ENCODE data around the gene TPX2. TPM values are rescaled to one million over a fixed set of nuclear protein-coding genes. Genes with fewer than 3 reads are reported as not detected.

Gene TPX2
- total and polyA plus RNA-seq, 2 of the 8 experiments (the other 6 are each of a cell fraction or from before 2014, with no cell fraction given) = 43.6 to 125 TPM

GRCh38 chr20:31833130-31833930 is 94.2 kb downstream of the TPX2 start:
- 60% methylated on average over 14 of the region's 14 CpGs; no CpG with 5 or more reads in 1 of the 2 experiments for WGBS, 2 experiments (ENCODE audit: extremely low coverage in 1 of 2, insufficient coverage in 1 of 2, insufficient read length in 1 of 2, insufficient replicate concordance in 2 of 2, low coverage in 1 of 2, low lambda C conversion rate in 2 of 2, missing lambda C conversion rate in 1 of 2)
- Histone ChIP-seq H3K56ac (replicated peaks; ENCODE audit: insufficient read length, low read depth, low read length) (no peak overlapping the region), H4K8ac (ENCODE audit: extremely low read depth, insufficient read depth, low read length) (peak overlapping the region; percentile 66; the same call in 1 of the 2 replicates), H4K20me1 (replicated peaks in 1 of 2; ENCODE audit: control insufficient read depth in 1 of 2, insufficient read depth in 2 of 2, low read length in 2 of 2) (no peaks in the 10 kb centered on the region), H3K9me3 (ENCODE audit: insufficient read depth in 2 of 2, low read depth in 1 of 2, low read length in 1 of 2) (no peaks in the 10 kb centered on the region), H3K14ac (ENCODE audit: insufficient read length) (no peak overlapping the region), H3K27ac (ENCODE audit: low read depth, low read length) (no peak overlapping the region), H2BK20ac (ENCODE audit: low read length) (no peak overlapping the region), H4K91ac (replicated peaks; ENCODE audit: insufficient read length, low read length) (no peak overlapping the region), H2BK120ac (replicated peaks; ENCODE audit: low read depth, low read length) (no peak overlapping the region), H2BK5ac (ENCODE audit: low read depth, low read length) (0 out of 2 replicates have a peak overlapping the region, but pooled peaks have one; percentile 5), H2AFZ (ENCODE audit: low read length) (no peak overlapping the region), H2AK5ac (ENCODE audit: low read depth, low read length) (no peak overlapping the region), H4K5ac (ENCODE audit: insufficient read length, low read depth, low read length) (no peak overlapping the region), H3K4me2 (ENCODE audit: insufficient read depth in 1 of 2, low read depth in 2 of 2, low read length in 2 of 2) (no peak overlapping the region), H3K4ac (replicated peaks; ENCODE audit: insufficient read length, low read depth, low read length) (no peak overlapping the region), H3K18ac (ENCODE audit: extremely low read depth, low read length) (peak overlapping the region; percentile 60), H3K23ac (ENCODE audit: insufficient read length) (no peak overlapping the region), H2BK12ac (ENCODE audit: low read depth, low read length) (no peak overlapping the region), H3K79me2 (ENCODE audit: control insufficient read depth in 1 of 2, insufficient read depth in 2 of 2, low read length in 2 of 2) (no peaks in the 10 kb centered on the region), H3K4me1 (replicated peaks in 1 of 4; ENCODE audit: control insufficient read depth in 3 of 4, insufficient read depth in 4 of 4, low read length in 3 of 4) (peaks cover 0 to 12% (median 10%) of the 10 kb centered on the region in 4 experiments; a peak in 5 of 7 replicates), H3K9ac (replicated peaks in 1 of 4; ENCODE audit: extremely low read depth in 1 of 4, low read depth in 3 of 4, low read length in 3 of 4) (no peak overlapping the region; a peak in 1 of 7 replicates), H3K27me3 (replicated peaks in 1 of 4; ENCODE audit: control insufficient read depth in 3 of 4, extremely low read depth in 1 of 4, insufficient read depth in 3 of 4, low read length in 3 of 4) (no peaks in the 10 kb centered on the region), H3K36me3 (ENCODE audit: control insufficient read depth in 2 of 4, insufficient read depth in 4 of 4, low read length in 3 of 4) (no peaks in the 10 kb centered on the region; a peak in 1 of 8 replicates), H3K23me2 (ENCODE audit: low read depth, low read length) (no peaks in the 10 kb centered on the region), H3K79me1 (ENCODE audit: low read depth, low read length) (no peaks in the 10 kb centered on the region), H2BK15ac (ENCODE audit: low read length) (0 out of 2 replicates have a peak overlapping the region, but pooled peaks have one; percentile 92), H3K4me3 (ENCODE audit: extremely low read depth in 1 of 4, insufficient read depth in 2 of 4, low read depth in 3 of 4, low read length in 4 of 4) (no peak overlapping the region)
- peak; percentile 94 for FAIRE-seq
- ChIA-PET CTCF (ENCODE audit: partially characterized antibody) (interaction anchor here (0.7 to 7.3 kb wide), 20 partner anchors 9 to 258 kb away, joined by 3 to 111 read pairs (median 4); partner anchors contain the start of genes FOXS1, MYLK2 and PDRG1), POLR2A (ENCODE audit: partially characterized antibody) (interaction anchor here (0.5 to 0.7 kb wide), 2 partner anchors 18 to 246 kb away, joined by 3 read pairs; no protein-coding TSS in a partner anchor)
- peak; percentile 83 to 99 for DNase-seq (ENCODE audit: low read depth in 1 of 2, low spot score in 2 of 2)
- TF ChIP-seq CTCF (IDR thresholded peaks at IDR 0.05; ENCODE audit: control extremely low read depth in 1 of 3, insufficient read depth in 1 of 3, low read depth in 1 of 3, low read length in 3 of 3) (peak; percentile 98 to 100 (median 100)), ATF3 (IDR thresholded peaks at IDR 0.05; ENCODE audit: insufficient read depth, low read depth, low read length) (no peak), RAD21 (IDR thresholded peaks at IDR 0.05 in 1 of 2, conservative IDR thresholded peaks at IDR 0.05 in 1 of 2; ENCODE audit: low read depth in 2 of 2, low read length in 2 of 2) (peak; percentile 73 to 80), ZNF274 (IDR thresholded peaks at IDR 0.05; ENCODE audit: borderline replicate concordance, extremely low read depth, low read length) (no peak), YY1 (IDR thresholded peaks at IDR 0.05; ENCODE audit: low read depth, low read length) (peak; percentile 8; the same call in 1 of the 2 replicates), GABPA (IDR thresholded peaks at IDR 0.05; ENCODE audit: borderline replicate concordance, insufficient read depth, low read length) (0 out of 2 replicates have a peak, but pooled peaks have one; percentile 9)
- TF ChIP-seq, protein P1, sequence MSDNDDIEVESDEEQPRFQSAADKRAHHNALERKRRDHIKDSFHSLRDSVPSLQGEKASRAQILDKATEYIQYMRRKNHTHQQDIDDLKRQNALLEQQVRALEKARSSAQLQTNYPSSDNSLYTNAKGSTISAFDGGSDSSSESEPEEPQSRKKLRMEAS (IDR thresholded peaks at IDR 0.05) = no peak
